Dendritic cell treated with granulocyte-macrophage colony-stimulating factor and Interleukin-4, amounts not matched to agents 40 ng/mL and 50 ng/mL, for 4 days (primary cell): ENCODE measurements around the gene NOL9.
"Not testable (repeated sequence)": the region's sequence is repeated elsewhere in the genome, so short reads cannot be mapped to it uniquely, and the experiment has no call there.

Experiments used
- H3K27ac Mint-ChIP-seq: one replicate; pipeline ENCODE4 v1.8.0; 2022; ENCODE audit warnings: mild to moderate bottlenecking, mixed read lengths
- H3K27me3 Mint-ChIP-seq: one replicate; pipeline ENCODE4 v1.8.0; 2022; ENCODE audit warnings: mild to moderate bottlenecking, mixed read lengths
- H3K36me3 Mint-ChIP-seq: one replicate; pipeline ENCODE4 v1.8.0; 2022; ENCODE audit warnings: low read depth, mixed read lengths
- H3K4me1 Mint-ChIP-seq: one replicate; pipeline ENCODE4 v1.8.0; 2022; ENCODE audit warnings: low read depth, mixed read lengths
- H3K4me3 Mint-ChIP-seq: one replicate; pipeline ENCODE4 v1.8.0; 2022; ENCODE audit warnings: mild to moderate bottlenecking, moderate library complexity, mixed read lengths
- H3K9me3 Mint-ChIP-seq: one replicate; pipeline ENCODE4 v1.8.0; 2022; ENCODE audit warnings: mixed read lengths
- intact Hi-C: fragments of 100-400 bp; cut with micrococcal nuclease; formaldehyde crosslinking; loops from one replicate; pipeline ENCODE4 v1.15.0; 2022

Gene NOL9

DNA sequence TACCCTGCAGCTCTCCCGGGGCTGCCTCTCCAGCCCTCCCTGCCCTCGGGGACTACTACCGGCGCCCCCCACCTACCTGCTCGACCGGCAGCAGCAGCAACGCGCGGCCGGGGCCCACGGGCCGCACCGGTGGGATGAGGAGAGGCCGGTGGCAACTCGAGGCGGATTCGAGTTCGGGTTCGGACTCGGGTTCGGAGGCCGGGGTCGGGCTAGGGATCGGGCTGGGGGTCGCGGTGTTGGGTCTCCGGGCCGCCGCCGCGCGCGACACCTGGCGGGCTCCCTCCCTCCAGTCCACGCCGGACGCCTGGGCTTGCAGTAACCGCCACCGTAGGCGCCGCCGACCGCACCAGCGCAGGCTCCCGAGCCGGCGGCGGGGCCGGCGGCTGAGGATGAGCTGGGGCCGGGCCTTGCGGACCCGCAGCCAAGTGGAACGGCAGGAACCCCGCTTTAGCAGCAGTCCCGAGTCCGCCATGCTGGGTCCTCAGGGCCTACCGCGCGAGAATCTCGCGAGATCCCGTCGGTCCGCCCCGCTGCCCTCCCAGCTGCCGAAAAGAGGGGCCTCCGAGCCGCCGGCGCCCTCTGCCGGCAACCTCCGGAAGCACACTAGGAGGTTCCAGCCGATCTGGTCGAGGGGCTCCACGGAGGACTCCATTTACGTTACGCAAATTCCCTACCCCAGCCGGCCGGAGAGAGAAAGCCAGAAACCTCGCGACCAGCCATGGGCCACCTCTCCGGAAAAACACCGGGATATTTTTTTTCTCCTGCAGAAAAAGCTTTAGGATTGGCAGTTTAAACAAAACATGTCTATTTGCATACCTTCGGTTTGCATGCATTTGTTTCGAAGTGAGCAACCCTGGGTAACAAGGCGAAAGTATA lies at the start of gene NOL9:
NOL9 (minus strand) TSS at position 483 of the 876 bp plus-strand sequence; CDS start at position 472, 11 bp downstream.
- Mint-ChIP-seq H3K4me1 (peaks cover 16% of the 10 kb centered on the region), H3K4me3 (peak within 1 kb of the TSS; percentile 76), H3K9me3 (no peaks in the 10 kb centered on the region), H3K36me3 (peaks cover 21% of the 10 kb centered on the region), H3K27me3 (no peaks in the 10 kb centered on the region), H3K27ac (peak within 1 kb of the TSS; percentile 60)
- intact Hi-C loops: loop anchor here (1.0 to 5.0 kb wide), 3 partner anchors 25 to 59 kb away; partner anchors contain the start of genes KLHL21, PHF13 and ZBTB48

DNA sequence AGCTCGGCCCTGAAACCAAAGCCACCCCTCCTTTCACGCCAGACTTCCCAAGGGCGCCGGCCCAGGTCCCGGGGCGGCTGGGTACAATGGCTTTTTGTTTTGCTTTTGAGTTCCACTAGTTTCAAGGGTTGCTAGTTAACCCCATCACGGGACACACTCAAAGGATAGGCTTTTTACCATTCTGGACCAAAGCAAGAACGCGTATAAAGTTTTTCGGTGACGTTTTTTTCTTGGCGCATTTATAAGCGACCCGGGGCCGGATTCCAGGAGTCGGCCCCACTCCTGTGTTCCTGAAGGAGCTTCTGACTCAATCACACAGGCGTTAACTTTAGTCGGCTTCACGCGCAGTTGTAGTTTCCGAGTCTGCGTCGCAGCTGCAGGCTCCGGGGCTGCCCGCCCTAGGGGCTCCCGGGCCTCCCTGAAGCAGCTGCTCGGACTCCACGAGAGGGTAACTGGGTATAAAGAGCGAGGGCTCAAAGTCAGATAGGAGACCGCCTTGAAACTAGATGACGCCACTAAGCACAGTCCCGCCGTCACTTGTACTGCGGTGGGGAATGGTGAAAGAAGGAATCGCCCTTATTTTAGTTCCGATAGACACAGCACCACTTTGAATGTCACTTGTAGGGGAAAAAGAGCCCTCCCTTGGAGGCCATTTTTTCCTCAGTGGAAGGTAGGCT lies 49.1 kb upstream of the NOL9 start:
- H3K4me3 Mint-ChIP-seq: peak overlapping the region; percentile 74
- peaks cover 3% of the 10 kb centered on the region for H3K27me3 Mint-ChIP-seq
- H3K4me1 Mint-ChIP-seq: peaks cover 33% of the 10 kb centered on the region
- peak overlapping the region; percentile 98 for H3K27ac Mint-ChIP-seq
- H3K36me3 Mint-ChIP-seq: peaks cover 36% of the 10 kb centered on the region
- intact Hi-C loops: loop anchor here (1.0 to 5.0 kb wide), 2 partner anchors 10 to 51 kb away; partner anchors contain the start of genes NOL9 and PHF13
- H3K9me3 Mint-ChIP-seq: no peaks in the 10 kb centered on the region

DNA sequence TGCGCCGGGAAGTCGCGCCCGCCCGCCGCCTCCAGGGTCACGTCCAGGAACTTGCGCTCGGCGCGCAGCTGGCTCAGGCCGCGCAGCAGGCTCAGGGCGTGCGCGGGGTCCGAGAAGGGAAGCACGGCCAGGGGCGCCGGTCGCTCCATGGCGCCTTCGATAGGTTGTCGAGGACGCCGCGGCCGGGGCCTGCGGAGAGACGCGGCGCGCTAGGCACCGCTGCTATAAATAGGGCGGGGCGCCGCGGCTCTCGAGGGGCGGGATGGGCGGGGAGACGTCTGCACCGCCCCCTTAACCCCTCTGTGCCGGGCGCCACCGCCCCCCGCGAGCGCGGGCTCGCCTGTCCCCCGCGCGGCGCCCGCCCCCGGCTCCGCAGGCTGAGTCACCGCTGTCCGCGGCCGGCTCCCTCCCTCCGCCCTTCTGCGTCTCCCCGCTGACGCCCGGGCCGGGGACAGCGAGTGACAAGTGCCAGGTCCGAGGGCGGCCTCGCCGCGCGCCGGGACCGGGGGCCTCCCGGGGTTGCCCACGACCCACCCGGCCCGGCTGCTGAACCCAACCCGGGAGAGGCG lies 48.4 kb upstream of the NOL9 start, which contains the start of gene KLHL21:
KLHL21 (minus strand) TSS at position 201 of the 569 bp plus-strand sequence; CDS start at position 149, 52 bp downstream.
- Mint-ChIP-seq H3K4me3 (peak within 1 kb of the TSS; percentile 92), H3K36me3 (peaks cover 42% of the 10 kb centered on the region), H3K27ac (peak within 1 kb of the TSS; percentile 98), H3K9me3 (no peaks in the 10 kb centered on the region), H3K4me1 (peaks cover 40% of the 10 kb centered on the region), H3K27me3 (peaks cover 3% of the 10 kb centered on the region)
- intact Hi-C loops: loop anchor here (1.0 to 5.0 kb wide), 2 partner anchors 11 to 50 kb away; partner anchors contain the start of genes NOL9 and PHF13

DNA sequence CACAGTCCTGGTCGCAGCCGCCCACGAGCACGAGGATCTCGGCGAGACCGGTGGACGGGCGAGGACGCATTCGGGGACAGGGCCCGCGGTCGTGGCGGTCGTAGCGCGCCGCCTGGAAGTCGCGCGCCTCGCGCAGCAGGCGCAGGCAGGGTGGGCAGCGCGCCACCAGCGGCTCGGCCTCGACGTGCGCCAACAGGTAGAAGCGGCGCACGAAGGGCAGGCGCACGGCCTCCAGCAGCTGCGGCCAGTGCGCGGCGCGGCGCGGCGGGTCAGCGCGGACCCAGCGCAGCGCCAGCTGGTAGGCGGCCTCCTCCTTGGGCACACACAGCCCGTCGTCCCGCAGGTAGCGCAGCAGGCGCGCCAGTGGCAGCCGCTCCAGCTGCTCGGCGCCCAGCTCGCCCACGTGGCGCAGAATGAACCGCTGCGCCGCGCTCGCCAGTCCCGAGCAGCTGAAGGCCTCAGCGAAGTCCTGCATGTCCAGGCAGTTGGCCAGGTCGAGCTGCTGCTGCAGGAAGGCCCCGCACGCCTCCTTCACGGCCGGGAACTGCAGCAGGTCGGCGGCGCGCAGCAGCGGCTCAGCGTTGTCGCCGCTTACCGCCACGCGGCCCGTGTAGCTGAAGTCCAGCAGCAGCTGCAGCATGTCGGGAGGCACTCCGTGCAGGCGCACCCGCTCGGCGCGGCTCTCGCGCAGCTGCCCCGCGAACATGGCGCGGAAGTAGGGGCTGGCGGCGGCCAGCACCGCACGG lies 47.8 kb upstream of the NOL9 start:
- Mint-ChIP-seq H3K27me3 (no peaks in the 10 kb centered on the region), H3K27ac (peak overlapping the region; percentile 98), H3K9me3 (no peaks in the 10 kb centered on the region), H3K36me3 (peaks cover 49% of the 10 kb centered on the region), H3K4me1 (peaks cover 46% of the 10 kb centered on the region), H3K4me3 (peak overlapping the region; percentile 92)
- intact Hi-C loops: loop anchor here (5.0 kb wide), 1 partner anchor 50 kb away; the partner anchor contains the start of gene NOL9

DNA sequence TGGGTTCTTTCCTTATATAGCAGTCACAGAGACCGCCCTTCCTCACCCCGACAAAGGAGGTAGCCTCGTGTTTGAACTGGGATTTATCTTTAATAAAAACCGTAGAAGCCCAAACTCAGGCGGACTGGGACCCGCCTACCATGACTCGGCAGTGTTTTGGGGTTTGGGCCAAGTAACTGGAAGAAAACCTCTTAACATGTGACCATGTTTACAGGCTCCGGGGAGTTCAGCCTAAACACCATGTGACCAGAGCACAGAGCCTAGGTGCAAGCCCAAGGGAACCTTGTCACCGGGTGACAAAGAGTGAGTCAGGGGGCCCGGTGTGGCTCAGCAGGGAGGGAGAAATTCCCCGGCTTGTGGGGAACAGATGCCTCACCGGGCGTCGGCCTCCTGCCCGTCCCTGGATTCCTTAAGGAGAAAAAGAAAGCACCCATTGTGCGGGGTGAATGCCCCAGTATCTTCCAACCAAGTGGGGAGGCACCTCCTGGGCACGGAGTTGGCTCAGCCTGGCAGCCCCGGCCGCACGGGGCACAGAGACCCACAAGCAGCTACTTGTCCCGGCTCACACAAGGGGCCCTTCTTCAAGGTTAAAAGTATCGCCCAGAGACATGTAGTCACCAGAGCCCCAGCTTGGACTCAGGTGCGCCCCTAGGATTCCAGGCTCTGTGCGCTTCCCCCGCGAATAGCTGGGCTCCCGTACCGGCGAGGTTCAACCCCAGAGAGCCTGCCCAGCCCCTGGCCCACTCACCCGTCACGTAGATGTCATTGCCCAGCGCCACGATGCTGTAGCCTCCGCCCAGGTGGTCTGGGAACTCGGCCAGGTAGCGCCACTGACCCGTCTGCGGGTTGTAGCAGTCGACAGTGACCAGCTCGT lies 47.0 kb upstream of the NOL9 start:
- Mint-ChIP-seq H3K9me3 (no peaks in the 10 kb centered on the region), H3K36me3 (peaks cover 57% of the 10 kb centered on the region), H3K4me1 (peaks cover 54% of the 10 kb centered on the region)

DNA sequence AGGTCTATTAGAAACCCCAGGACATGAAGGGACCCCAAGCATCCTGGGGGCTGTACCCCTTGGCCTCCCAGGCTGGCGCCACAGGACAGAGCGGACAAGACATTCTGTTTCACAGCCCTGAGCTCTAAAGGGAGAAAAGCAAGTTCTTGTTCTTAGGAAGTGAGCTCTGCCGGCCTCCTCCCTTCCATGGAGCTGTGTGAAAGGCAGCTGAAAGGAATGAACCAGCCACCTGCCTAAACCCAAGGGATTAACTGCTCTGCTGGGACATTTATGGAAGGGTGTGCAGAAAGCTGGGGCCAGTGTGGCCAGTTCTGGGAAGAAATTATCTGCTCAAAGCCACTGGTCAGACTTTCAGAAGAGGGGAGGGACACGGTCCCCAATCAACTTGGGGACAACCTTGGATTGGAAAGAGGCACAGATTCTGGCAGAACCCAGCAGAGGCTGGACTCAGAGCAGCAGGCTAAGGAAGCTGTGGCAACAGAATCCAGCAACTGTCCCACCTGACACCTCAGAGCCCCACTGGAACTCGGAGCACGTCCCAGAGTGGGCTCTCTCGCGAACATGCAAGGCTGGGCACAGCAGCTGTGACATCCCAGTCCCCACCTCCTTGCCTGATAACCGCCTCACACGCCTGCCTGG lies 46.2 kb upstream of the NOL9 start:
- Mint-ChIP-seq H3K9me3 (no peaks in the 10 kb centered on the region), H3K36me3 (peaks cover 64% of the 10 kb centered on the region), H3K4me1 (peaks cover 62% of the 10 kb centered on the region)

More for the DNA sequence above, 47.0 kb upstream of the NOL9 start:
- H3K27ac Mint-ChIP-seq: peak overlapping the region; percentile 98
- intact Hi-C loops: loop anchor here (5.0 kb wide), 1 partner anchor 49 kb away; the partner anchor contains the start of gene NOL9
- peak overlapping the region; percentile 92 for H3K4me3 Mint-ChIP-seq
- no peaks in the 10 kb centered on the region for H3K27me3 Mint-ChIP-seq

DNA sequence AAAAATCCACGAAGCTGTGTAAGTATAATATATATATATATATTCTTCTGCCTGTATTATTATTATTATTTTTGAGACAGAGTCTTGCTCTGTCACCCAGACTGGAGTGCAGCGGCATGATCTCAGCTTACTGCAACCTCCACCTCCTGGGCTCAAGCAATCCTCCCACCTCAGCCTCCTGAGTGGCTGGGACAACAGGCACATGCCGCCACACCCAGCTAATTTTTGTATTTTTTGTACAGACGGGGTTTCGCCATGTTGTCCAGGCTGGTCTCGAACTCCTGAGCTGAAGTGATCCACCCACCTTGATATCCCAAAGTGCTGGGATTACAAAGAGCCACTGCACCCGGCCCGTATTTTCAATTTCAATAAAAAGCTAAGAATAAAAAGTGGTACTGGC lies 45.7 kb upstream of the NOL9 start:
- H3K9me3 Mint-ChIP-seq, H3K27me3 Mint-ChIP-seq: not testable (repeated sequence)
- peak overlapping the region; percentile 92 for H3K4me3 Mint-ChIP-seq
- H3K36me3 Mint-ChIP-seq: peaks cover 70% of the 10 kb centered on the region
- intact Hi-C loops: loop anchor here (5.0 kb wide), 1 partner anchor 48 kb away; the partner anchor contains the start of gene NOL9
- peak overlapping the region; percentile 98 for H3K27ac Mint-ChIP-seq
- H3K4me1 Mint-ChIP-seq: peaks cover 67% of the 10 kb centered on the region

More for the DNA sequence above, 46.2 kb upstream of the NOL9 start:
- Mint-ChIP-seq H3K27me3 (no peaks in the 10 kb centered on the region), H3K4me3 (peak overlapping the region; percentile 92), H3K27ac (peak overlapping the region; percentile 98)
- intact Hi-C loops: loop anchor here (5.0 kb wide), 1 partner anchor 48 kb away; the partner anchor contains the start of gene NOL9

DNA sequence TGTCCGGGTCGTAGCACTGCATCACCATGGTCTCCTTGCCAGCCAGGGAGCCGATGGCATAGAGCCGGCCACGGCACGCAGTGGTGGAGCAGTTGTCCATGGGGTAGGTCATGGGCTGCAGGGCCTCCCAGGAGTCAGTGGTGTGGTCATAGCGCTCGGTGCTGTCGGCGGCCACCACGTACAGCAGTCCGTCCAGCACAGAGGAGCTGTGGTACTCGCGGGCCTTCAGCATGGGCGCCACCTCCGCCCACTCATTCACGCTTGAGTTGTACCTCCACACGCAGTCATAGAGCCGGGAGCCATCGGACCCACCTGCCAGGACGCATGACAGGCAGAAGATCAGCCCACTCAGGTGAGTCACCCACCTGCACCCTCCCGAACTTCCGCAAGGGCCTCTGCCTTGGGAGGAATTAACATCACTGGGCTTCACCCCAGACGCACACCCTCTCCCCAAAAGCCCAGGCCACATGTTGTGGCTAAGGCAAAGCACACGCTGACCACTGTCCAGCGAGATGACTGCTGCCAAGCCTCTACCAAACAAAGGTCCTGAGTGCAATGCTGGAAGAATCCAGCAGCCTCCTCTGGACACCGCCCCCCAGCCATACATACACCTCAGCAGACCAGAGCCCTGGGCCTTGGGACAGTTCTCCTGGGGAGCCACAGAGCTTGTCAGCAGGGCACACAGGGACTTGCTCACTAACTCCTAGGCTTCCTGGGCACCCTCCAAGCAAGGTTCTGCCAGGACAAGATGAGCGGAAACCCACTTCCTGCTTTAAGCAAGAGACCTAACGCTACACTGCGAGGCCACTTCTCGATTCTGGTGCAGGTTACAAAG lies 45.0 kb upstream of the NOL9 start:
- Mint-ChIP-seq H3K4me3 (peak overlapping the region; percentile 92), H3K36me3 (peaks cover 76% of the 10 kb centered on the region)
- intact Hi-C loops: no loop called here

DNA sequence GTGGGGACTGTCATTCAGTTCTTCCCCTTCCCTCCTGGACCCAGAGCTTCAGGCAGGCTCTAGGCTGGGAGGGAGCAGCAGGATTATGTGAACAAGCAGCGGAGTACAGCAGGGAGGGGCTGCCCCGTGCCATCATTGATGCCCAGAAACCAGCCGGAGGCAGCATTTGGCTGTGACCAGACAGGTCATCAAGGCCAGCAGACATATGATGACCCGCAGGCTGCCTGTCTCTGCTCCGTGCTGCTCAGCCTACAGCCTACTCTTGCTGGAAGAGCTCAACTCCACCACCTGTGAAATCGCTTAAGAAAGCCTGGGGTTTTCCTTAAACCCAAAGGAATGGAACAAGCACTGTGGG lies 43.4 kb upstream of the NOL9 start:
- no peak overlapping the region for H3K27ac Mint-ChIP-seq
- intact Hi-C loops: no loop called here
- peaks cover 92% of the 10 kb centered on the region for H3K36me3 Mint-ChIP-seq
- no peaks in the 10 kb centered on the region for H3K9me3 Mint-ChIP-seq
- H3K4me1 Mint-ChIP-seq: peaks cover 79% of the 10 kb centered on the region
- no peaks in the 10 kb centered on the region for H3K27me3 Mint-ChIP-seq
- H3K4me3 Mint-ChIP-seq: no peak overlapping the region

More for the DNA sequence above, 45.0 kb upstream of the NOL9 start:
- Mint-ChIP-seq H3K4me1 (peaks cover 74% of the 10 kb centered on the region), H3K27ac (peak overlapping the region; percentile 98), H3K9me3 (no peaks in the 10 kb centered on the region), H3K27me3 (no peaks in the 10 kb centered on the region)

DNA sequence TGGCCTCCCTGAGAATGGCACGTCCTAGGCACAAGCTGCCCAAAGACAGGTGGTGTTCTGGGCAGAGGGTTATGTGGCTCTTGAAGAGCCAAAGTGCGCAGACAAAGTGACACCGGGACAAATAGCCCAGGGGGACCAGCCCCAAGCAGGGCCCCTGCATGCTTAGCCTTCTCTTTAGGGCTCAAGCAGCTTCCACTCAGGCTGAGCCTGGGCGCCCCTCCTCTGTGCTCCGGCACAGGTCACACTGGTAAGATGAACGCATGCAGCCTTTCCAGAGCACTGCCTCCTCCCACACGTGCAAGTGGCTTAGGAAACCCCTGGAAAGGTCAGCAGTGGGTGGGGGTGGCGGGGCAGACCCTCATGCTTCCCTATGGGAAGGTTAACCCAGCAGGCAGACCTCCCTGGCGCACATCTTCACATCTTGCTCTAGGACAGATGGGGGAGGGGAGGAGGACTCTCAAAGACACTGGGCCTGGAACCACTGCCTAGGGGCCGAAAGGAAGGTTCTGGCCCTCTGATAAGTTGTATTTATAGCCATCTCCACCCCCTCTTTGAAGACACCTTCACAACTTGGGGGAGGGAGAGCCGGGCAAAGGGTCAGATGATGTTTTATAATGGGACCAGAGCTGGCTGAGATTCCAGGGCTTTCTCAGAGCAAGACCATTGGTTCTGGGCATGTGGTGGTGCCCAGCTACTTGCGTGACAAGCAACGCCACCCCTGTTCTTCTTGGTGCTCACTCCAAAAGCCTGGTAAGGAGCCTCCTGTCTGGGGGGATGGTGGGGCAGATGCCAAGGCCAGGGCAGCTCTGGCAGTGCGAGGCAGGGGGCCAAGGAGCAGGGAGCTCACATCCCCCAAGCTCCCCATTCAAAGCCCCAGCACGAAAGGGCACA lies 42.8 kb upstream of the NOL9 start:
- Mint-ChIP-seq H3K4me1 (peaks cover 85% of the 10 kb centered on the region), H3K27me3 (no peaks in the 10 kb centered on the region), H3K27ac (no peak overlapping the region), H3K36me3 (peaks cover 95% of the 10 kb centered on the region), H3K9me3 (no peaks in the 10 kb centered on the region), H3K4me3 (no peak overlapping the region)
- intact Hi-C loops: no loop called here

DNA sequence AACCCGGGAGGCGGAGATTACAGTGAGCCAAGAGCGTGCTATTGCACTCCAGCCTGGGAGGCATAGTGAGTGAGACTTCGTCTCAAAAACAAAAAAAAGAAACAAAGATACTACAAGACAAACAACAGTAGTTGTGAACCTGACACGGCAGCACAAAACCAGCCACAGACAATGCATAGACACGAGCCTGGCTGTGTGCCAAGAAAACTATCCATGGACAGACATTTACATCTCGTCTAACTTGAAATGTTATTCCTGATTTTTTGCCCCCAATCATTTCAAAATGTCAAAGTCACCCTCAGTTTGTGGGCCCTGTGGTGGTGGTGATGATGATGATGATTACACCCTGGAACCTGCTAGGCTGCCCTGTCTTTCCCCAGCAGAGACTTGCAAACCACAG lies 42.0 kb upstream of the NOL9 start:
- Mint-ChIP-seq H3K27me3 (no peaks in the 10 kb centered on the region), H3K4me1 (peaks cover 93% of the 10 kb centered on the region), H3K9me3 (no peaks in the 10 kb centered on the region), H3K36me3 (peaks cover 95% of the 10 kb centered on the region), H3K27ac (no peak overlapping the region), H3K4me3 (no peak overlapping the region)
- intact Hi-C loops: no loop called here
